SK-N-MC (cell line): ENCODE results near the gene MYL3.

Source experiments
- DNase-seq: peaks from one replicate; pipeline ENCODE4 v3.0.0-alpha.2; 2011; ENCODE audit warnings: low read depth, low spot score
- H3K27ac ChIP-seq: fragments of 200-600 bp; sonication (generic); 2 replicates; pipeline ENCODE4 v1.5.1; 2016; ENCODE audit warnings: mixed run types
- H3K36me3 ChIP-seq: fragments of 200-600 bp; sonication (generic); 2 replicates; pipeline ENCODE4 v1.6.1; 2017; ENCODE audit warnings: antibody characterized with exemption, low read length, mixed read lengths; ENCODE audit not compliant: insufficient read depth
- H3K4me3 ChIP-seq: fragments of 200-600 bp; sonication (generic); 2 replicates; pipeline ENCODE4 v1.5.1; 2016
- H3K9ac ChIP-seq: fragments of 200-600 bp; sonication (generic); 2 replicates; pipeline ENCODE4 v1.8.0; 2017; ENCODE audit warnings: mixed run types, mixed read lengths; ENCODE audit not compliant: insufficient read length
- H3K9me3 ChIP-seq: fragments of 200-600 bp; sonication (generic); 2 replicates; pipeline ENCODE4 v1.6.1; 2017; ENCODE audit warnings: low read depth, mild to moderate bottlenecking, antibody characterized with exemption, low read length, moderate library complexity, mixed read lengths
- EZH2 ChIP-seq: fragments of 200-600 bp; sonication (generic); IDR thresholded peaks from one replicate; pipeline ENCODE4 v1.6.1; 2017; ENCODE audit warnings: antibody characterized with exemption
- FOXP2 ChIP-seq: optimal IDR thresholded peaks from 2 replicates; pipeline ENCODE3; 2011; ENCODE audit warnings: mild to moderate bottlenecking, moderate library complexity; ENCODE audit not compliant: insufficient read depth; ENCODE audit errors: extremely low read length, control extremely low read depth
- POLR2AphosphoS5 ChIP-seq: IDR thresholded peaks from 2 replicates; pipeline ENCODE4 v1.6.1; 2012; ENCODE audit warnings: mild to moderate bottlenecking, low read depth, low read length, borderline replicate concordance

Gene MYL3

DNA sequence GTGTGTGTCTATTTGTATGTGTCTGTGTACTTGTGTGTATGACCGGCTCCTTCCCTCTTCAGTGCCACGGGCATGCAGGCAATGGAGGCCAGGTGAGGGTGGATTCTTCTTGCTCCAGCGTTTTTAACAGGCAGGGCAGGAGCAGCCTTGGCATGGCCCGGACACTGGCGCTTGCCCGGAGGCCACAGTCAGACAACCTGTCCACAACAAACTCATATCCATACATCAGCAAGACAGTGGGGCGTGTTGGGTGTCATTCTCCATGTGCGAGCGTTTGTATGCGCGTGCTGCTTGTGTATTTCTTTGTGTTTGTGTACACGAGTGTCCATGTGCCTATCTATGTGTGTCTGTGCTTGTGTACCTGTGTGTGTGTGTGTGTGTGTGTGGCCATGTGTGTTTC lies 44.0 kb upstream of the MYL3 start:
- Histone ChIP-seq H3K36me3 (no peaks in the 10 kb centered on the region), H3K9me3 (no peaks in the 10 kb centered on the region), H3K4me3 (no peak overlapping the region), H3K27ac (no peak overlapping the region), H3K9ac (no peak overlapping the region)
- no peak for TF ChIP-seq EZH2
- no peak for TF ChIP-seq POLR2AphosphoS5
- TF ChIP-seq FOXP2, result no peak
- DNase-seq, result no peak

DNA sequence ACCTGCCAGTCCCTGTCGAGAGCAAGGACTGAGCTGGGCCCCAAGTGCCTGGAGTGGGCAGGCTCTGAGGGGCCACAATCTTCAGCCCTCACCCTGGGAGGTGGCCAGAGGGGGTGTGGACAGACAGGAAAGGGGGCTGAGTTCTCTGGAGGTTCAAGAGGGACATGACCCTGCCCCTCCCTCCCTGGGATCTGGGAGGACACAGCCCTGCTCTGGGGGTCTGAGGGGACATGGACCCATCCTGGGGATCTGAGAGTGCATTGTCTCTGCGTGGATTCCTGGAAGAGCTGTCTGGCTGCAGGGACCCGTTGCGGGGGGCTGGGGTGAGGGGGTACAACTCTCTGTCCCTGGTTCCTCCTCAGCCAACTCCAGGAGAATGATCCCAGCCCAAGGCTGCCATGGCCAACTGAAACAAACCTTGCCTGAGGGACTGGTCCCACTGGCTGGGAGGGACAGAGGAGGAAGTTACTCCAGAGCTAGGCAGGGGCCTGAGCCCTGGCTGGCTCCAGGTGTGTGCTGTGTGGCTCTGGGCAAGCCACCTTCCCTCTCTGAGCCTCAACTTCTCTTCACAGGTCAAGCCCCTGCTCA lies 43.3 kb upstream of the MYL3 start:
- DNase-seq, result no peak
- Histone ChIP-seq H3K4me3 (no peak overlapping the region), H3K36me3 (no peaks in the 10 kb centered on the region), H3K9ac (no peak overlapping the region), H3K9me3 (no peaks in the 10 kb centered on the region), H3K27ac (no peak overlapping the region)
- TF ChIP-seq POLR2AphosphoS5, result no peak
- TF ChIP-seq EZH2, result no peak
- no peak for TF ChIP-seq FOXP2

DNA sequence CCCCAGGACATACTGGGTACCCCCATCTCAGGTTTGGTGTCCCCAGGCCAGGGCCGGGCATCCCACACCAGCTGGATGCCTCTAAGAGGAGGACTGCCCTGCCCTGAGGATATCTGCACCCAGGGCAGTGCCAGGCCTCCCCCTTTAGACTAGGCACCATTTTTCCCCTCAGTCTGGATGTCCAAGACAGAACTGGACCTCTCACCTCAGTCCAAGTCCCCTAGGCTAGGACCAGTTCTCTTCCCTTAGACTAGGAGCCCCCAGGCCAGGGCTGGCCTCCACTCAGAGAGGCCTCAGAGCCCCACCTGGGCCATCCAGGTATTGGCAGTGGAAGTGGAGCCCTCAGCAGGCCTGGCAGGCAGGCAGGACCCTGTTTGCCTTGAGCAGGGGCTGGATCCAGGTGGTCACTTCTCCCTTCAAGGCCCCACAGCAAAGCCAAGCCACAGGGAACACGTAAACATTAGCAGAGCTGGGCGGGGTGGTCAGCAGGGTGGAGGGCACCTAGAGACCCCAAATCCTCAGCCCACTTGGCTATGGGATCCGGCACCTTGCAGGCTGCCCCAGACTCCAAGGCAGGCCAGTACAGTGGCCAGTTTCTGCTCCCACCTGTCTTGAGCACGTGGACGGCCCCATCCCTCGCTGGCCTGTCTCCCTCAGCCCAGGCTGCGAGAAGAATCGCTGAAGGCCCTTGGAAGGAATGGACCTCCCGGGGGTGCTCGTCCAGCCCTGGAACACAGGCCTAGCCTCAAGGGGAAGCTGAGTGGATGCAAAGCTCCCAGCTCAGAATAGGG lies 42.6 kb upstream of the MYL3 start:
- H3K4me3 ChIP-seq, result no peak overlapping the region

DNA sequence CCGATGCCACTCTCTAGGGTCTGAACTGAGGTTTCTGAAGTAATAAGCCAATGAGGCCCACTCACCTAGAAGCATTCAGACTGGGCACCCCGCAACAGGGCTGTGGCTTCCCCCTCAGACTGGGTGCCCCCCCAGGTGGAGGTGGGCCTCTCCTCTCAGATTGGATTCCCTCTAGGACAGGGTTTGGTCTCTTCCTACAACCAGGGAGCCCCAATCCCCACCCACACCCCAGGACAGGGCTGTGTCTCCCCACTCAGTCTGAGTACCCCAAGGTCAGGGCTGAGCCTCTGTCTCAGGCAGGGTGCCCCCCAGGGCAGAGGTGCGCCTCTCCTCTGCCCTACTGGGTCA lies 41.9 kb upstream of the MYL3 start:
- H3K9me3 ChIP-seq, result no peaks in the 10 kb centered on the region
- no peak for TF ChIP-seq POLR2AphosphoS5
- TF ChIP-seq FOXP2, result no peak
- H3K4me3 ChIP-seq, result no peak overlapping the region
- H3K9ac ChIP-seq, result no peak overlapping the region
- H3K27ac ChIP-seq, result no peak overlapping the region
- H3K36me3 ChIP-seq, result no peaks in the 10 kb centered on the region
- no peak for DNase-seq

More for the DNA sequence above, 42.6 kb upstream of the MYL3 start:
- H3K36me3 ChIP-seq, result no peaks in the 10 kb centered on the region
- no peak for DNase-seq
- TF ChIP-seq POLR2AphosphoS5, result no peak
- H3K9me3 ChIP-seq, result no peaks in the 10 kb centered on the region
- no peak overlapping the region for H3K9ac ChIP-seq
- no peak overlapping the region for H3K27ac ChIP-seq

DNA sequence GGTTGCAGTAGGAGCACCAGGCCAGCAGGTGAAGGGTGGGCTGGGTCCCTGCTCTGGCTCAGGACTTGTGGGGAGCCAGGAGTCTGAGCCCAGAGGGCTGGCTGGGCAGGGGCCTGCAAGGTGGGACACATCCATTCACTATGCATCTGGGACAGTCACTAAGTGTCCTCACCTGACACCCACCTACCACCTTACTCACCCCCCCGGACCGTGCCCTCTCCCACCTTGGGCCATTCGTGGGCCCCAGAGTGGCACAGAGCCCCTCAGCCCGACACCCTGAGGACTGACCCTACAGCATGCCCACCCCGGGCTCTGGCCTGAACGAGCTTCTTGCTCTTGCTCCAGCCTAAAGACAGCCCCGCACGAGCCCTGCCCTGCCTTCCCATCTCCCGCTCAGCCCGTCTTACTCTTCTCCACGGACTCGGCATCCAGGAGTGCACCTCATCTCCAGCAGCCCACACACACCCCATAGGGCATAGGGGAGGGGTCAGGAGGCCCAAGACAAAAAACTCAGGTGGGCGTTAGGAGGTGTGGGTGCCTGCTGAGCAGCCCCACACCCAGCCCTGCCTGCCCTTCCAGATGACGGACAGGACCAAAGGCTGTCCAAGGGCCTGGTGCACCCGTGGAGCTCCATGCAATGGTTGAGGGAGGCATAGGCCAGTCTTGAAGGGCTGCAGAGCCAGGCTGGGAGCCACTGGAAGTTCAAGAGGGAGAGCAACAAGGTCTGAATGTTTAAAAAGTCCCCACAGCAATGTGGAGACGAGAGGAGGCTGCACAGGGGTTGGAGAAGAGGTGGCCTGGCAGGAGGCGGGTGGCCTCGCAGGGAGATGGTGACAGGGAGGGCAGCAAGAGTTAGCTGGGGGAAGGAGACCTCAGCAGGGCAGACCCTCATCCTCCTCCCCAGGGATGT lies 41.3 kb upstream of the MYL3 start:
- DNase-seq, result no peak
- H3K27ac ChIP-seq, result no peak overlapping the region
- H3K4me3 ChIP-seq, result no peak overlapping the region
- H3K9ac ChIP-seq, result no peak overlapping the region
- no peaks in the 10 kb centered on the region for H3K9me3 ChIP-seq
- TF ChIP-seq FOXP2 (no peak), POLR2AphosphoS5 (no peak), EZH2 (no peak)
- H3K36me3 ChIP-seq, result no peaks in the 10 kb centered on the region

DNA sequence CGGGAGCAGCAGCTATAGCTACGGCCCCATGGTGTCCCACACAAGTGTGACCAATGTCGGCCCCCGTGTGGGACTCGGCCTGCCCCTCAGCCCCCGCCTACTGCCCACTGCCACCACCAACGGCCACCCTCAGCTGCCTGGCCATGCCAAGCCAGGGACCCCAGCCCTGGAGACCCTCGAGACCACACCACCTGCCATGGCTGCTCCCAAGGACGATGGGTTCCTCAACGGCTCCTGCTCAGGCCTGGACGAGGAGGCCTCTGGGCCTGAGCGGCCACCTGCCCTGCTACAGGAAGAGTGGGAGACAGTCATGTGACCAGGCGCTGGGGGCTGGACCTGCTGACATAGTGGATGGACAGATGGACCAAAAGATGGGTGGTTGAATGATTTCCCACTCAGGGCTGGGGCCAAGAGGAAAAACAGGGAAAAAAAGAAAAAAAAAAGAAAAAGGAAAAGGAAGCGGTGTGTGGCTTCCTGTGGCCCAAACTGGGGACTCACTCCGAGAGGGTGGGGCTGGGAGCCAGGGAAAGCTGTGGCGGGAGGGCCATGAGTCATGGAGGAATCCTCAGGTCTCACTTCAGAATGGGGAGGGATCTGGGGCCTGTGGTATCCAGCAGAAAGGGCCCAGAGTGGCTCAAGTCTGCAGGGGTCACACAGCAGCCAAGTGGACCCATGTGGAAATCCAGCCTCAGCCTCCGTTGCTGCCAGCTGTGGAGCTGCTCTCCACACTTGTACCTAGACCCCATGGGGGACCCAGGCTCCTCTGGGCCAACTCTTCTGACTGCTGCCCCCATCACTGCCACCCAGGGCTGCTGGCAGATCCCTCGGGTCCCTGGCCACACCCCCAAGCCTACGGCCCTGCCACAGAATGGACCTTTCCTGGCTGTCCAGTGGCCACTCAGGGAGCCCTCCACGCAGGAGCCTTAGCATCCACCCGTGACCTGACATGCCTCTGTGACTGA lies 40.4 kb upstream of the MYL3 start:
- DNase-seq, result no peak
- no peak overlapping the region for H3K27ac ChIP-seq
- no peak for TF ChIP-seq POLR2AphosphoS5
- TF ChIP-seq FOXP2, result no peak
- TF ChIP-seq EZH2, result no peak
- no peaks in the 10 kb centered on the region for H3K36me3 ChIP-seq
- no peak overlapping the region for H3K4me3 ChIP-seq
- H3K9ac ChIP-seq, result no peak overlapping the region
- H3K9me3 ChIP-seq, result no peaks in the 10 kb centered on the region

DNA sequence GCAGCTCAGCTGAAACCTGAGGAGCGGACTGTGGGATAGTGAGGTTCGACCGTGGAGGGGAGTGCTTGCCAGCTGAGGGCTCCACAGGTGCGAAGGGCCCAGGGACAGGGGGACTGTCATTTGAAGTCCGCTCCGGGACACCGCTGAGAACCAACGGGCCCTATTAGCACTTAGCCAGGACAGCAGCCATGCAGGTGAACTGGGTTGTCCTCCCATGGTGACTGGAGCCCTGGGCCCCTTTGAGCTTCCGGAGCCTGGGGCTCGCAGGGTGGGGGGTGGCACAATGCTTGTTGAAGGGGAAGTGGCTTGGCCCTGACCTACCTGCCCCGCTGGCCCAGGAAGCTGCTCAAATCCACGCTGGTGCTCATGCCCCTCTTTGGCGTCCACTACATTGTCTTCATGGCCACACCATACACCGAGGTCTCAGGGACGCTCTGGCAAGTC lies 39.0 kb upstream of the MYL3 start:
- no peaks in the 10 kb centered on the region for H3K9me3 ChIP-seq
- TF ChIP-seq FOXP2, result no peak
- TF ChIP-seq EZH2, result no peak
- TF ChIP-seq POLR2AphosphoS5, result no peak
- H3K9ac ChIP-seq, result no peak overlapping the region
- H3K4me3 ChIP-seq, result no peak overlapping the region
- DNase-seq, result no peak
- H3K27ac ChIP-seq, result no peak overlapping the region
- no peaks in the 10 kb centered on the region for H3K36me3 ChIP-seq
